ENCODE measurements around the gene OTUB1.
A peak's percentile ranks its signal among the peaks of the same experiment; 100 is the strongest.

The OTUB1 gene, protein sequence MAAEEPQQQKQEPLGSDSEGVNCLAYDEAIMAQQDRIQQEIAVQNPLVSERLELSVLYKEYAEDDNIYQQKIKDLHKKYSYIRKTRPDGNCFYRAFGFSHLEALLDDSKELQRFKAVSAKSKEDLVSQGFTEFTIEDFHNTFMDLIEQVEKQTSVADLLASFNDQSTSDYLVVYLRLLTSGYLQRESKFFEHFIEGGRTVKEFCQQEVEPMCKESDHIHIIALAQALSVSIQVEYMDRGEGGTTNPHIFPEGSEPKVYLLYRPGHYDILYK

DNA sequence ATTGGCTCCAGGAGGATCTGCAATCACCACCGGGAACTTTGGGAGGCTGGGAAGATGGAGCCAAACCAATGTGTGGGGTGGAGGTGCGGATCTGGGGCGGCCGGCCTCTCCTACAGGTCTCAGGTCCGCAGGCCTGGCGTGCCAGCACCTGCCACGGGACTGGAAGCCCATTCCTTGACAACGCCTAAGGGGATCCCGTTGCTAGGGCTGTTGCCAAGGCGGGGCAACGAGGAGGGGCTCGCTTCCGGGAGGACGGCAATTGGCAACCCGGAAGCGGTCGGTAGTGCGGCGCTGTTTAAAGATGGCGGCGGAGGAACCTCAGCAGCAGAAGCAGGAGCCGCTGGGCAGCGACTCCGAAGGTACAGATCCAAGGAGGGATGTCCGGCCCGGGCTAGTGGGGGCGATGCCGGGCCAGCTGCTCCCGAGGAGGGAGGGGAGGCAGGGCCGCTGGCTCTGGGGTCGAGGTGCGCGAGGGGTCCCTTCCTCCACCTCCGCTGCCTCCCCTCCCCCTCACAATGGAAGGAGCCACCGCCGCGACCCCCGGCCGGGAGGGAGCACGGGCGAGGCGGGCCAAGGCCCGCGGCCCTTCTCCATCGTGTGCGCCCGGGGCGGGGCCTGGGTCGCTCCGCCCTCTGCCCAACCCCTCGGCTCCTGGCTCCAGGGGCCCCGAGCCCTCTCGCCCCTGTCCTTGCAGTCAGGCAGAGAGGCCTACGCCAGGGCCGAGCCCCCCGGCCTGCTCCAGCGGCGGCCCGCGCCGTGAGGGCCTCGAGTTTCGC lies at the start of gene OTUB1:
Gene OTUB1, plus strand, starts transcription at position 283 of the 776 bp plus-strand sequence. Its CDS starts 19 bp downstream, at position 302.
- peak within 1 kb of the TSS; percentile 96 for H3K4me3 ChIP-seq (ENCODE audit: low read depth, low read length)
- TF ChIP-seq, protein P1, sequence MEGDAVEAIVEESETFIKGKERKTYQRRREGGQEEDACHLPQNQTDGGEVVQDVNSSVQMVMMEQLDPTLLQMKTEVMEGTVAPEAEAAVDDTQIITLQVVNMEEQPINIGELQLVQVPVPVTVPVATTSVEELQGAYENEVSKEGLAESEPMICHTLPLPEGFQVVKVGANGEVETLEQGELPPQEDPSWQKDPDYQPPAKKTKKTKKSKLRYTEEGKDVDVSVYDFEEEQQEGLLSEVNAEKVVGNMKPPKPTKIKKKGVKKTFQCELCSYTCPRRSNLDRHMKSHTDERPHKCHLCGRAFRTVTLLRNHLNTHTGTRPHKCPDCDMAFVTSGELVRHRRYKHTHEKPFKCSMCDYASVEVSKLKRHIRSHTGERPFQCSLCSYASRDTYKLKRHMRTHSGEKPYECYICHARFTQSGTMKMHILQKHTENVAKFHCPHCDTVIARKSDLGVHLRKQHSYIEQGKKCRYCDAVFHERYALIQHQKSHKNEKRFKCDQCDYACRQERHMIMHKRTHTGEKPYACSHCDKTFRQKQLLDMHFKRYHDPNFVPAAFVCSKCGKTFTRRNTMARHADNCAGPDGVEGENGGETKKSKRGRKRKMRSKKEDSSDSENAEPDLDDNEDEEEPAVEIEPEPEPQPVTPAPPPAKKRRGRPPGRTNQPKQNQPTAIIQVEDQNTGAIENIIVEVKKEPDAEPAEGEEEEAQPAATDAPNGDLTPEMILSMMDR (IDR thresholded peaks at IDR 0.05; ENCODE audit: control insufficient read depth, extremely low read depth, insufficient read depth) = no peak
- peak; percentile 89 for DNase-seq (ENCODE audit: low read depth)

DNA sequence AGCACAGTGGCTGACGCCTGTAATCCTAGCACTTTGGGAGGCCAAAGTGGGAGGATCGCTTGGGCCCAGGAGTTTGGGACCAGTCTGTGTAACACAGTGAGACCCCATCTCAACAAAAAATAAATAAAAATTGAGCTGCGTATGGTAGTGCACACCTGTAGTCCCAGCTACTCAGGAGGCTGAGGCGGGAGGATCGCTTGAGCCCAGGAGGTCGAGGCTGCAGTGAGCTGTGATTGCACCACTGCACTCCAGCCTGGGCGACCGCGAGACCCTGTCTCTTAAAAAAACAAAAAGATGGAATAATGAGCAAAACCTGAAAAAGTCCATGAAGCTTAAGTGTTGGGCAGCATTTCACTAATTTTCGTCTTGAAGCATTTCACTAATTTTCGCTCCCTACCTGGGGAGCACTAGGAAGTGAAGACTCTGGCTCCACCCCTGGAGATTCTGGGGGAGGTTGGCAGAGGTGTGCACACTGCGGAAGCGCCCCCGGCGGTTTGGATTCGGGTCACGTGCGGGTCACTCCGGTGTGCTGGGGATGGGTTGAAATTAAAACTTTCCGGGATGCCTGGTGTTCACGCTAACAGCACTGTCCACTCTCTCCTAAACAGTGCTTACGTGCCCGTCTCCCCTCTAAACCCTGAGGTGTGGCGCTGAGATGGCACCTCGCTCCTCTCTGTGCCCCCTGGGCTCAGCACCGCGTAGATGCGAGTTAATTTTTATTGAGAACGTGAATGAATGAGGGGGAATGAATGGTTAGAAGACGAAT lies 48.3 kb upstream of the OTUB1 start:
- no peak for DNase-seq (ENCODE audit: low read depth)
- TF ChIP-seq, protein P1 (IDR thresholded peaks at IDR 0.05; ENCODE audit: control insufficient read depth, extremely low read depth, insufficient read depth) = no peak
- H3K4me3 ChIP-seq (ENCODE audit: low read depth, low read length) = peak overlapping the region; percentile 88

DNA sequence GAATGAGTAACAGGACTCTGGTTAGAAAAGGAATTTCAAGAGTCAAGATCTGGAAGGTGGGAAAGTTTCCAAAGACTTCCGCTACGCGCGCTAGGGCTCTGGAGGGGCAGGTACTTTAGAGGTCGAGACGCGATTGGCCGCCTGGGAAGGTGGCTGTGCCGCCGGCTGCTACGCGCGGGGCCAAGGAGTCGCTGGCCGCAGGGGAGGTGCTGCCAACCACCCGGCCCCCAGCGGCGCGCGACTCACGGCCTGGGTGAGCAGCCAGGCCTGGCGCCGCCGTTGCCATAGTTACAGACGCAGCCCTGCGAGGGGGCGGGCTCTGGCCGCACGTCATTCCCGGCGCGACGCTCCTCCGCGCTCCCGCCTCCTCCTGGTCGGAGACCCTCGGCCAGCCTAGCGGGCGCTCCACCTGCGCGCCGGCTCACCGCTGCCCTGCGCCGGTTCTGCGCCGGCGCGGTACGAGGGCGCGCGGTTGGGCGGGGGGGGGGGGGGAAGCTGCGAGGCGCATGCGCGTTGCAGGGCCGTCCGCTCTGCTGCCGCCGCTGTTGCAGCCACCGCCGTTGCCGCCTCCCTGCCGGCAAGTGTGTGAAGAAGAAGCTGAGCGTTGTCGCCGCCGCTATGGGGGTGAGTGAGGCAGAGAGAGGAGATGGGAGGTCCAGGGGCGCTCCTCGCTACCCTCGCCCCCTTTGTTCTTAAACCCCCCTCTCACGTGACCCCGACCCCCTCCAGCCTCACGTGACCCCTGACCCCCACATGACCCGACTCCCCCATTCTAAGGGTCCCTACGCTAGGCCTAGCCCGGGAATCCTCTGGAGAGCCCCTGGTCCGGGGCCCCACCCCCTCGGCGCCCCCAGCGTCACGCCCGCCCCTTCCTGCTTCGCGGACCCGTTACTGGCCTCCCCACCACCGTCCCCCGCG lies 47.5 kb upstream of the OTUB1 start, which contains the start of gene NAA40:
Gene NAA40, plus strand, starts transcription at position 524 of the 918 bp plus-strand sequence. Its CDS starts 95 bp downstream, at position 619.
- peak within 1 kb of the TSS; percentile 88 for H3K4me3 ChIP-seq (ENCODE audit: low read depth, low read length)
- peak; percentile 88 for DNase-seq (ENCODE audit: low read depth)
- TF ChIP-seq, protein P1 (IDR thresholded peaks at IDR 0.05; ENCODE audit: control insufficient read depth, extremely low read depth, insufficient read depth) = peak; percentile 18; the same call in 1 of the 2 replicates

DNA sequence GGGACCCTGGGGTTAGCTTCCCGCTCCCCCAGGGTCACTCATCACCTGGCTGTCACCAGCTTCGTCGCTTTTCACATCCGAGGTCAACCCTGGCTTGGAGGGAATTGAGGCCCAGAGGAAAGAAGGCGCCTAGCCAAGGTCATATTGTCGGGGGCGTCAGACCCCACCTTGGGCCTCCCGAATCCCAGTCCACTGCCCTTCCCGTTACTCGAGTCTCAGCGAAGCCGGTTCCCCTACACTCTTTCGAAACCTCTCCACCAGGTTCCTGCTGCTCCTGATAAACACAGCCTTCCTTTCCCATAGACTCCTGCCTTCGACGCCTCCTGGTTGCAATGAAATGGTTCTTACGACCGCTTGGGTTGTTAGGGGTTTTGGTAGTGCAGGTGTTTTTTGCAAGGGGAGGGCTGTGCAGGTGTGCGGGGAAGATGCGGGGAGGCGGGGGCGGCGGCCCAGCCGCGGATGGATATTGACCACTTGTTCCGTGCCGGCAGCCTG lies 46.8 kb upstream of the OTUB1 start:
- no peak for DNase-seq (ENCODE audit: low read depth)
- H3K4me3 ChIP-seq (ENCODE audit: low read depth, low read length) = peak overlapping the region; percentile 88

DNA sequence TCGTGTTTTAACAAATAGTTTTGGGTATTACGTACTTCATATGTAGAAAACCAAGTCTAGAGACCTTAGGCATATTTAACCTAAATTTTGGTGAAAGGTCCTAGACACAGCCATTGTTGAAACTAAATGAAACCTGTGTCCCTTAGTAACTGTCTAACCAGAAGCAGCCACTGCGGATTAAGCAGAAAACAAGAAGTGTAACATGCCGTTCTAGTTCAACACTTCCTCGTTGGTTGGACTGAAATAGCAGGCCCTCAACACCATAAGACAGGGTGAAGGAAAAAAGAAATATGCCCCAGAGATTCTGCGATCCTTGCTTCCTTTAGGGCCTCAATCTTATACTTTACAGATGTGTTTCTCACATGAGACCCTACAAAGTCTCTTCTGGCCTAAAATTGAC lies 45.5 kb upstream of the OTUB1 start:
- DNase-seq (ENCODE audit: low read depth) = no peak
- no peak overlapping the region for H3K4me3 ChIP-seq (ENCODE audit: low read depth, low read length)
- TF ChIP-seq, protein P1 (IDR thresholded peaks at IDR 0.05; ENCODE audit: control insufficient read depth, extremely low read depth, insufficient read depth) = no peak

More for the DNA sequence above, 46.8 kb upstream of the OTUB1 start:
- TF ChIP-seq, protein P1 (IDR thresholded peaks at IDR 0.05; ENCODE audit: control insufficient read depth, extremely low read depth, insufficient read depth) = no peak

Measured in LNCaP clone FGC (cell line).